Neural cell (in vitro differentiated cells): ENCODE measurements around the gene AMELX.

ENCODE experiments used
- CTCF ChIP-seq: fragments of 450-650 bp; IDR thresholded peaks from 2 replicates; pipeline ENCODE4 v1.5.1; 2014; ENCODE audit warnings: antibody characterized with exemption, mild to moderate bottlenecking, moderate library complexity; ENCODE audit not compliant: poor library complexity, severe bottlenecking
- EP300 ChIP-seq: fragments of 450-650 bp; conservative IDR thresholded peaks from 2 replicates; pipeline ENCODE4 v1.6.1; 2014; ENCODE audit warnings: antibody characterized with exemption, mild to moderate bottlenecking, moderate library complexity; ENCODE audit not compliant: poor library complexity, severe bottlenecking
- POLR2AphosphoS5 ChIP-seq: IDR thresholded peaks from 2 replicates; pipeline ENCODE4 v1.6.1; 2012
- REST ChIP-seq: IDR thresholded peaks from 2 replicates; pipeline ENCODE4 v1.6.1; 2012; ENCODE audit warnings: borderline replicate concordance
- SMC3 ChIP-seq: fragments of 450-650 bp; conservative IDR thresholded peaks from 2 replicates; pipeline ENCODE4 v1.6.1; 2014; ENCODE audit warnings: antibody characterized with exemption, mild to moderate bottlenecking, moderate library complexity; ENCODE audit not compliant: poor library complexity
- TAF1 ChIP-seq: IDR thresholded peaks from 2 replicates; pipeline ENCODE4 v1.6.1; 2012; ENCODE audit warnings: low read depth

- no peak for TF ChIP-seq CTCF
- no peak for TF ChIP-seq SMC3
- TF ChIP-seq REST, result no peak
- no peak for TF ChIP-seq EP300
- no peak for TF ChIP-seq POLR2AphosphoS5
- no peak for TF ChIP-seq TAF1
Measured at GRCh38 chrX:11293113-11293512, at the start of gene AMELX.
